ENCODE data around the gene ABCG4.

- TF ChIP-seq, protein P1, sequence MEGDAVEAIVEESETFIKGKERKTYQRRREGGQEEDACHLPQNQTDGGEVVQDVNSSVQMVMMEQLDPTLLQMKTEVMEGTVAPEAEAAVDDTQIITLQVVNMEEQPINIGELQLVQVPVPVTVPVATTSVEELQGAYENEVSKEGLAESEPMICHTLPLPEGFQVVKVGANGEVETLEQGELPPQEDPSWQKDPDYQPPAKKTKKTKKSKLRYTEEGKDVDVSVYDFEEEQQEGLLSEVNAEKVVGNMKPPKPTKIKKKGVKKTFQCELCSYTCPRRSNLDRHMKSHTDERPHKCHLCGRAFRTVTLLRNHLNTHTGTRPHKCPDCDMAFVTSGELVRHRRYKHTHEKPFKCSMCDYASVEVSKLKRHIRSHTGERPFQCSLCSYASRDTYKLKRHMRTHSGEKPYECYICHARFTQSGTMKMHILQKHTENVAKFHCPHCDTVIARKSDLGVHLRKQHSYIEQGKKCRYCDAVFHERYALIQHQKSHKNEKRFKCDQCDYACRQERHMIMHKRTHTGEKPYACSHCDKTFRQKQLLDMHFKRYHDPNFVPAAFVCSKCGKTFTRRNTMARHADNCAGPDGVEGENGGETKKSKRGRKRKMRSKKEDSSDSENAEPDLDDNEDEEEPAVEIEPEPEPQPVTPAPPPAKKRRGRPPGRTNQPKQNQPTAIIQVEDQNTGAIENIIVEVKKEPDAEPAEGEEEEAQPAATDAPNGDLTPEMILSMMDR (IDR thresholded peaks at IDR 0.05; ENCODE audit: low read depth, low read length, poor library complexity, severe bottlenecking): no peak
- no peak for TF ChIP-seq EZH2phosphoT487 (IDR thresholded peaks at IDR 0.05; ENCODE audit: borderline replicate concordance, low read length)
These were observed 40.0 kb downstream of the ABCG4 start for GRCh38 chr11:119188887-119189286.

Data from DOHH2 (cell line).